ENCODE data around the gene PI16. TPM values are rescaled to one million over a fixed set of nuclear protein-coding genes. Genes with fewer than 3 reads are reported as not detected.

Gene PI16
- total RNA-seq, 1 experiment from 2014 or later = not detected

DNA sequence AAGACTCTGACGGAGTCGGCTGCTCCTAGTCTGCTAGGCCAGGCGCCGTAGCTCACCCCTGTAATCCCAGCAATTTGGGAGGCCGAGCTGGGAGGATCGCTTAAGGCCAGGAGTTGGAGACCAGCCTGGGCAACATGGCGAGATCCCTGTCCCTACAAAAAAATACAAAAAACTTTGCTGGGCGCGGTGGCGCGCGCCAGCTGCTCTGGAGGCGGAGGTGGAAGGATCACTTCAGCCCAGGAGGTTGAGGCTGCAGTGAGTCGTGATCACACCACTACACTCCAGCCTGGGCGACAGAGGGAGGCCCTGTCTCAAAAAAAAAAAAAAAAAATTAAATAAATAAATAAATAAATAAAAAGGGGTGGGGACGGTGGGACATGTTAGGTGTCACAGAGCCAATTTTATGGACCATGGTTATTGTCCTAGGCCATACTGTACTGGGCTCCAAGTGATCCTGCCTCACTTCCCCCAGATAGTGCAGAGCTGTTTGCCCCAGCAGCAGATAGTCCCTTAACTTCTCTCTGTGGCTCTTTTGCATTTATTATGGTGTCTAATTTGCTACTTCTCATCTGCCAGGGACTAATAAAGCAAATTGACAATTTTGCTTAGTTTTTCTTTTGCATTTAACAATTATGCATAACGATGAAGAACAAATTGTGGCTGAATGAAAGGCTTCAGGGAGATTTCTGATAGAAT, 5.2 kb downstream of the PI16 start:
- POLR2A ChIA-PET = no interaction called here
- intact Hi-C loops (cut with micrococcal nuclease; ENCODE audit: unreplicated experiment) = no loop called here
- Histone ChIP-seq H3K4me1 (ENCODE audit: control insufficient read depth, insufficient read depth, low read length) (peaks cover 8% of the 10 kb centered on the region; the same call in 1 of the 2 replicates), H3K27me3 (ENCODE audit: control insufficient read depth, insufficient read depth, low read length) (no peaks in the 10 kb centered on the region), H3K27ac (ENCODE audit: low read length) (no peak overlapping the region), H3K4me3 (ENCODE audit: low read depth in 2 of 2, low read length in 2 of 2) (no peak overlapping the region), H3K9me3 (ENCODE audit: control insufficient read depth, insufficient read depth, low read depth, low read length) (no peaks in the 10 kb centered on the region), H3K36me3 (ENCODE audit: control insufficient read depth, insufficient read depth, low read length) (no peaks in the 10 kb centered on the region)
- in situ Hi-C loops (cut with HindIII; ENCODE audit: low pct_unique_long_range_greater_than_20kb, low sequenced_read_pairs) = no loop called here
- ATAC-seq (no peak), DNase-seq (ENCODE audit: low read depth, low spot score) (no peak)
- no TSS peak for BruUV-seq (replicated peaks)
- CTCF ChIA-PET = no interaction called here
- no peak for TF ChIP-seq TCF7L2 (IDR thresholded peaks at IDR 0.05; ENCODE audit: low read depth, low read length)
- TF ChIP-seq, protein P1, sequence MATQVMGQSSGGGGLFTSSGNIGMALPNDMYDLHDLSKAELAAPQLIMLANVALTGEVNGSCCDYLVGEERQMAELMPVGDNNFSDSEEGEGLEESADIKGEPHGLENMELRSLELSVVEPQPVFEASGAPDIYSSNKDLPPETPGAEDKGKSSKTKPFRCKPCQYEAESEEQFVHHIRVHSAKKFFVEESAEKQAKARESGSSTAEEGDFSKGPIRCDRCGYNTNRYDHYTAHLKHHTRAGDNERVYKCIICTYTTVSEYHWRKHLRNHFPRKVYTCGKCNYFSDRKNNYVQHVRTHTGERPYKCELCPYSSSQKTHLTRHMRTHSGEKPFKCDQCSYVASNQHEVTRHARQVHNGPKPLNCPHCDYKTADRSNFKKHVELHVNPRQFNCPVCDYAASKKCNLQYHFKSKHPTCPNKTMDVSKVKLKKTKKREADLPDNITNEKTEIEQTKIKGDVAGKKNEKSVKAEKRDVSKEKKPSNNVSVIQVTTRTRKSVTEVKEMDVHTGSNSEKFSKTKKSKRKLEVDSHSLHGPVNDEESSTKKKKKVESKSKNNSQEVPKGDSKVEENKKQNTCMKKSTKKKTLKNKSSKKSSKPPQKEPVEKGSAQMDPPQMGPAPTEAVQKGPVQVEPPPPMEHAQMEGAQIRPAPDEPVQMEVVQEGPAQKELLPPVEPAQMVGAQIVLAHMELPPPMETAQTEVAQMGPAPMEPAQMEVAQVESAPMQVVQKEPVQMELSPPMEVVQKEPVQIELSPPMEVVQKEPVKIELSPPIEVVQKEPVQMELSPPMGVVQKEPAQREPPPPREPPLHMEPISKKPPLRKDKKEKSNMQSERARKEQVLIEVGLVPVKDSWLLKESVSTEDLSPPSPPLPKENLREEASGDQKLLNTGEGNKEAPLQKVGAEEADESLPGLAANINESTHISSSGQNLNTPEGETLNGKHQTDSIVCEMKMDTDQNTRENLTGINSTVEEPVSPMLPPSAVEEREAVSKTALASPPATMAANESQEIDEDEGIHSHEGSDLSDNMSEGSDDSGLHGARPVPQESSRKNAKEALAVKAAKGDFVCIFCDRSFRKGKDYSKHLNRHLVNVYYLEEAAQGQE (IDR thresholded peaks at IDR 0.05; ENCODE audit: insufficient read depth in 1 of 2, low read depth in 2 of 2, low read length in 1 of 2) = no peak
- no peak for TF ChIP-seq SIN3A (IDR thresholded peaks at IDR 0.05; ENCODE audit: borderline replicate concordance, insufficient read depth, low read depth, low read length)
- TF ChIP-seq POLR2AphosphoS5 (IDR thresholded peaks at IDR 0.05; ENCODE audit: low read depth, low read length) = no peak
- no peak for TF ChIP-seq CTCF (IDR thresholded peaks at IDR 0.05)

DNA sequence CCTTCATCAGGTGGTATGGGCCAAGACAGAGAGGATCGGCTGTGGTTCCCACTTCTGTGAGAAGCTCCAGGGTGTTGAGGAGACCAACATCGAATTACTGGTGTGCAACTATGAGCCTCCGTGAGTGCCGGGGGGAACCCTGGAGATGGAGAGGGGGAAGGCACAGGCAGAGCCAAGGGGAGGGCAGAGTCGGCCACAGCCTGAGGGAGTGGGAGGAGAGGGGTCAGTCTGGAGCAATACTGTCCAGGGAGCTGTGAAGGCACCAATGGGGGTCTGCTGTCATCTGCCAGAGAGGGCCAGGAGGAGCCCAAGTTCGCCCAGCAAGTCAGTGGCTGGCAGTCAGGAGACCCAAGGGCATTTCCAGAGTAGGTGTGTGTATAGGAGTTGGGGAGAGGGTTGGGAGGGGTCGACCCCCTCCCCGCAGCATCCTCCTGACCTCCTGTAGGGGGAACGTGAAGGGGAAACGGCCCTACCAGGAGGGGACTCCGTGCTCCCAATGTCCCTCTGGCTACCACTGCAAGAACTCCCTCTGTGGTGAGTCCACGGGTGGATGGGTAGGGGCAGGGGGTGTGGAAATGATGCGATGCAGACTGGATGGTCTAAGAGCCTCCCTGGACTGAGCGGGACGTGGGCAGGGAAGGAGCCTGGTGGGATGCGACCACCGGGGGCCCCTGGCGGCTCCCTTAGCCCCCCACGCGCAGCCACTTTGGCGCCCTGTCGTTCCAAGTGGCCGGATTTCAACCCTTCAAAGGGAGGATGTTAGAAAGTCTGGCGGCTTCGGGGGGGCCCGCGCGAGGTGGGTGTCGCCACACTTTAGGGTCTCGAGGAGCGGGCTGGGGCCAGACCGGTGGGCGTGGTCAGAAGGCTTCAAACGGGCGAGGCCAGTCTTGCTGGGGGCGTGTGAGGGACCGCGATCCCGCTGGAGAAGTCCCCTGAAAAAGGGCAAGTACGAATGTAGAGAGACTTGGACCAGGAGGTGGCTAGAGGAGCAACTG, 7.2 kb downstream of the PI16 start:
- CTCF ChIA-PET = no interaction called here
- intact Hi-C loops (cut with micrococcal nuclease; ENCODE audit: unreplicated experiment) (no loop called here), in situ Hi-C loops (cut with HindIII; ENCODE audit: low pct_unique_long_range_greater_than_20kb, low sequenced_read_pairs) (no loop called here)
- H3K27me3 ChIP-seq (ENCODE audit: control insufficient read depth, insufficient read depth, low read length) = no peaks in the 10 kb centered on the region
- POLR2A ChIA-PET = no interaction called here
- no peak for TF ChIP-seq POLR2AphosphoS5 (IDR thresholded peaks at IDR 0.05; ENCODE audit: low read depth, low read length)
- TF ChIP-seq, protein P1 (IDR thresholded peaks at IDR 0.05; ENCODE audit: insufficient read depth in 1 of 2, low read depth in 2 of 2, low read length in 1 of 2) = no peak
- TF ChIP-seq SIN3A (IDR thresholded peaks at IDR 0.05; ENCODE audit: borderline replicate concordance, insufficient read depth, low read depth, low read length) = no peak
- TF ChIP-seq TCF7L2 (IDR thresholded peaks at IDR 0.05; ENCODE audit: low read depth, low read length) = no peak
- no peak for TF ChIP-seq CTCF (IDR thresholded peaks at IDR 0.05)
- H3K4me1 ChIP-seq (ENCODE audit: control insufficient read depth, insufficient read depth, low read length) = peaks cover 8% of the 10 kb centered on the region; the same call in 1 of the 2 replicates
- H3K36me3 ChIP-seq (ENCODE audit: control insufficient read depth, insufficient read depth, low read length) = no peaks in the 10 kb centered on the region
- no peak for ATAC-seq
- H3K4me3 ChIP-seq (ENCODE audit: low read depth in 2 of 2, low read length in 2 of 2) = no peak overlapping the region
- no peak overlapping the region for H3K27ac ChIP-seq (ENCODE audit: low read length)
- no peak for DNase-seq (ENCODE audit: low read depth, low spot score)
- H3K9me3 ChIP-seq (ENCODE audit: control insufficient read depth, insufficient read depth, low read depth, low read length) = no peaks in the 10 kb centered on the region
- no TSS peak for BruUV-seq (replicated peaks)

Data from Panc1 (cell line).